WTC11 (cell line): ENCODE results near the gene MPZ.

ENCODE experiments used
- CTCF ChIP-seq: fragments of 200-600 bp; IDR thresholded peaks from 2 replicates; pipeline ENCODE4 v1.8.0; 2022; ENCODE audit warnings: antibody characterized with exemption
- FOXP1 ChIP-seq: sonication (generic); formaldehyde crosslinking; IDR thresholded peaks from 2 replicates; pipeline ENCODE4 v1.8.0; 2022; ENCODE audit warnings: missing genetic modification reagents, mild to moderate bottlenecking, moderate library complexity, borderline replicate concordance
- JUN ChIP-seq: sonication (generic); formaldehyde crosslinking; IDR thresholded peaks from 2 replicates; pipeline ENCODE4 v1.8.0; 2023; ENCODE audit warnings: mild to moderate bottlenecking, missing genetic modification reagents
- NR2C2 ChIP-seq: sonication (generic); formaldehyde crosslinking; IDR thresholded peaks from 2 replicates; pipeline ENCODE4 v1.8.0; 2022; ENCODE audit warnings: mild to moderate bottlenecking, missing genetic modification reagents
- ZNF121 ChIP-seq: sonication (generic); formaldehyde crosslinking; IDR thresholded peaks from 2 replicates; pipeline ENCODE4 v1.8.0; 2023; ENCODE audit warnings: missing genetic modification reagents

GRCh38 chr1:161305867-161306519 is 3.8 kb downstream of the MPZ start:
- TF ChIP-seq NR2C2: no peak
- TF ChIP-seq ZNF121 (CRISPR knock-in tag): no peak
- TF ChIP-seq JUN (CRISPR knock-in tag): no peak
- no peak for TF ChIP-seq FOXP1 (CRISPR knock-in tag)
- no peak for TF ChIP-seq CTCF
